GM21515 (cell line): Measurements from ENCODE around the gene PRCC.

Experiments used
- ATAC-seq: cut with Tn5 transposase; IDR thresholded peaks from one replicate; pipeline ENCODE4 v1.9.1; 2021; ENCODE audit not compliant: unreplicated experiment

The PRCC gene

DNA sequence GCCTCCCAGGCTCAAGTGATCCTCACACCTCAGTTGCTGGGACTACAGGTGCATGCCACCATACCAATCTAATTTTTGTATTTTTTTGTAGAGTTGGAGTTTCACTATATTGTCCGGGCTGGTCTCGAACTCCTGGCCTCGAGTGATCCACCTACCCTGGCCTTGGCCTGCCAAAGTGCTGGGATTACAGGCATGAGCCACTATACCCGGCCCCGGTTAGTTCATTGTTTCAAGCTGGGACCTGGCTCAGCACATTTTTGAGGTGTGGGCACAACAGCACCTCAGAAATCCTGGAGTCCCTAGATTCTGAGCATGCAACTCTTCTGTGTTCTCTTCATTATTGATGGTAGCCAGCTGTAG lies 28.0 kb downstream of the PRCC start:
- no peak for ATAC-seq

DNA sequence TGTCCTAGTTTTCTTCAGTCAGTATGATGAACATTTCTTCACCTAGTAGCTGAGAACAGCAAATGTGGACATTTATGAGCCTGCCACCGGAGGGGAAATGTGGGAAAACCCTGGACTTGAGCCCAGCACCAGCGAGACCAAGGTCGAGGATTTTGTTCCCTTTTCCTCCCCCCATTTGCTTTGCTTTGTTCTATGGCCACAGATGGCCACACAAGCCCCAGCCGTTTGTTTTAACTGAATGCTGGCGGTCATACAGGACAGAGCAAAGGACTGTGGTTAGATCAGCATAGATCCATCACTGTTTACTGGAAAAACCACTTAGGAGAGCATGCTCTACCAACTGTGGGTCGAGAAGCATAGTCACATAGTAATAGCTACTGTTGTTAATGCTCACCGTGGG lies 28.5 kb downstream of the PRCC start:
- no peak for ATAC-seq

DNA sequence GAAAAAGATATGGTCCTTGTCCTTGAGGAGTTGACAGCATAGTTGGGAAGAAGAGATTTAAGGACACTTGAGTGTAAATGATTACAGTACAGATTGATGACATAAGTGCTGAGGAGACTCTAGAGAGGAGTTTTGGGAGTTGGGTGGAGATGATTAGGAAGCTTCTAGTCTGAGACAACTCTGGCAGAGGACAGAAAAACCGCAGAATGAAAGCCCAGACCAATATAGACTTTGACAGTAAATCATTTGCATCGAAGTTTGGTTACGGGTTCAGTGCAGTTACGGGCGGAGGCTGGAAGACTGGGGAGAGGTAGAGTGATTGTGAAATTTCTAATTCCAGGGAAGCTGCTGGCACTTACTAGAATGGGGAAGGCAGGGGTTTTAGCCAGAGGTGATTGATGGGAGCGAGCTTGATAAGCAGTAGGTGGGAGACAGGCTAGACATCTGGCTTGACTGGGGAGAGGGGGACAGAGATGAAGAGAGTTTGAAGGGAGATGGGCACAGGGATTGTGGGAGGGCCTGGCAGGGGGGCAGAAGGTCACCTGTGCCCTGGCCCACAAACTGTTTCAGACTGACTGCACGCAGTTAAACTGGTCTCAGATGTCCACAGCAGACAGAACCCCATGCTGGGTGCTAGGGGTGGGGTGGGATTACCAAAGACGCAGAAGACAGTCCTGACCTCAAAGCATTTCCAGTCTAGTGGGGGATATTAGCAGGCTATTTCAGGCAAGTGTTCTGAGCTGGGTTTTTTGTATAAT lies 29.2 kb downstream of the PRCC start:
- no peak for ATAC-seq

DNA sequence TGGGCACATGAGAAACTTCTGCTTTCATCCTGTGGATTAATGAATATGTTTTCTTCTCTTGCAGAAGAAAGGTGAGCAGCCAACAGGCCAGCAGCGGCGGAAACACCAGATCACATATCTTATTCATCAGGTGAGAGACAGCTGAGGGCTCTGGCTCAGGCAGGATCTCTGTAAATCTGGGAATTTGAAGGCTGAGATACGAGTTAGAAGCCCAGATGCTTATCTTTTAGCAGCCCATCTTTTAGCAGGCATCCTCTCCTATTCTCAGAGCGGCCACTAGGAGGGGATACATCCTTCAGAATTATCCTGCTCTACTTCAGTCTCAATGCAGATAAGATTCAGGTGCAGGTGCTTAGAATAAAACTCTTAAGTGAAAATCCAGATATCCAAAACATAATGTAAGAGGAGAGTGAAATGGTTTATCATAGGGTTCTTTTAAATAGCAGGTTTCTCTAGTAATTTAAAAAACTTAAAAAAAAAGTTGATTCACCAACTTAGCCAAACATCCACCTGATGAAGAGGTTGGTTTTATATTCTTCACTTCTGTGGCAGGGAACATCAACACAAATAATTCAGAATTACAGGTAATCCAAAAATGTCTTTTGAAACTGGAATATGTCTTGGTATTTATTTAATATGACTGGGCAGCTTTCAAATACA lies 30.0 kb downstream of the PRCC start:
- no peak for ATAC-seq

DNA sequence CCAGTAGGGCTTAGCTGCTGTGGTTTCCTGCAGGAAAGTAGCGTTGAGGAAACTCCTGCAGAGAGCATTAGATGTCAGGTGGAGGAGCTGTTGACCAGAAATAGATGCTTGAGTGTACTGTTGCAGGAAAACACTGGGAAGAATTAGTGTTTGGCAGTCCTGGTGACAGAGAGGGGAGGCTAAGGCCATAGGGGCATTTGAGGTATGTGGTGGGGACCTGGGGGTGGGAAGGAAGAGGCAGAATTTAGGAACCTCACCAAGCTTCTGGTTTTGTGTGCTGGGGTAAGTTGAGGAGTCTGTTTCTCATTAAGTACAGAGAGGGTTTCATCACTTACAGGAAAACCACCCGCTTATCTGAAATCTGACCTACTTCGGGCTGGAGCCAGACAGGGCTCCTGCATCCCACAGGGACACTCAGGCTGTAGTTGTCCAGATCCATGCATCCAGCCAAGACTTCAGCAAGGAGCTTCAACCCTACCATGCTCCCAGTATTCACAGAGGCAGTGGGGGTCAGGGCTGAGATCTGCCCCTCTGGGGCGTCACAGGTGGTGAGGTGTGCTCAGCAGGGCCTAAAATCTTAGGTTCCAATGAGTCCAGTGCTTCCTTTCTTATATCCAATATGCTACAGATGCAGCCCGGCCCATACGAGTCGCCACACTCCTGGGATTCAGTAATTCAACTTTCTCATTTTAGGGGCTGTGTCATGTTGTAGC lies 34.2 kb downstream of the PRCC start:
- no peak for ATAC-seq

DNA sequence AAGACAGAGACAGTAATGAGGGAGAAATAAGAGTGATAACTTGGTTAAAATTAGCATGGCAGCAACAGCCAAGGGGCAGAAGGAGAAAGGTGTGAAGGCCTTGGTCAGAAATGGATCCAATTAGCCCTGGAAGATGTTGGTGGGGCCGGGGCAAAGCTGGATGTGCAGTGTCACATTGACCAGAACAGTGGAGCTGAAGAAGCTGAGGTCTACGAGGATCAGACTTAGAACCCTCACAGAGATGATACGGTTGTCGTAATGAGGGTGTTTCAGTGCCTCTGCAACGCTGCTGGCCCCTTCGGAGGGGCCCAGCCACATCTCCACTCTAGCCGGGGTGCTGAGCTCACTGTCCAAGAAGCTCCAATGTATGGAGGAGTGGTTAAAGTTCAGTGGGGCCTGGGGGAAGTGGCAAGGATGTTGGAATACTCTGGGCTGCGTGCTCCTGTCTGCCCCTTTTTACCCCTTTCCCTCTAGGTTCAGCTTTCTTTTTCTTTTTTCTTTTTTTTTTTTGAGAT lies 35.1 kb downstream of the PRCC start:
- ATAC-seq = no peak

DNA sequence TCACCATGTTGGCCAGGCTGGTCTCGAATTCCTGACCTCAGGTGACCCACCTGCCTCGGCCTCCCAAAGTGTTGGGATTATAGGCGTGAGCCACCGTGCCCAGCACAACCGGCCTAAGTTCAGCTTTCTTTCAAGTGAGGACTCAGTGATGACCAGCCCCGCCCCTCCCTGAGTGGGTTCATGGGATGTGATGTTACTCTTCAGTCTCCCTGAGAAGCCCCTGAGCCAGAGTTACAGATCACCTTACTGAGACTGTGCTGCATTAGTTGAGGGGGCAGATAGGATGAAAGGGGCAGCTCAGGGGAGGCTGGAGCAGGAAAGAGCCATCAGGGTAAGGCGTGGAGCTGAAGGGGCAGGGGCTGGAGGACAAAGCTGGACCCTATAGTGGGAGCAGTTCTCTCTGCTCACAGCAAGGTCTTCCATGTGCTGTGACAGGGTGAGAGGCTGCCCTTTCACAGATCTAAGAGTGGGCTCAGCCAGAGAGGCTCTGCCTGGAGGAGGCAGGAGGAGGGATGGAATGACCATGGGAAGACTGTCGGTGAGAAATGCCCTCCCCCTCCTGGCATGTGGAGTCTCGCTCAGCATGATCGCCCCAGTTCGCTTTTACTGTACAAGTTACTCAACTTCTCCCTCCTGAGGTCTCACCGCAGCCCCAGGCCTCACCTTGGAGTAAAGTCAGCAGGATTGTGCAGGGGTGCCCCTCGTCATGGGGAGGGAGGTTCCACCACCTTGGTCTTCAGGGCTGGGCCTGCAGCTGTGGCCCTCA lies 35.9 kb downstream of the PRCC start:
- no peak for ATAC-seq

DNA sequence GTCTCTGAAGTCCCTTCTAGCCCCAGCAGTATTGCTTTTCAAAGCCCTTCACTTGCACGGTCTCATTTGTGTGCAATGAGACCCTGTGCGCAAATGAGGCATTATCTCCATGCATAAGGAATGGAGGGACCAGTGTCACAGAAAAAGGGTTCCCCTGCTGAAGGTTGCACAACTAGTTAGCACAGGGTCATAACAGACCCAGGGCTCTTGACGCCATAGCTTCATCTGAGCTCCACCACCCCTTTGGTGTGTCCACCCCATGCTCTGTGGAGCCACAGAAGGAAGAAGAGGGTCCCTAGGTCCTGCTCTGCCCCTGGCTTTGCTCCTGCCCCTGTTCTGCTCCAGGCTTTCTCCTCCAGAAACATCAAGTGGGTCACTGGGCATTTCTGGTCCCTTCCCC lies 36.7 kb downstream of the PRCC start:
- no peak for ATAC-seq

DNA sequence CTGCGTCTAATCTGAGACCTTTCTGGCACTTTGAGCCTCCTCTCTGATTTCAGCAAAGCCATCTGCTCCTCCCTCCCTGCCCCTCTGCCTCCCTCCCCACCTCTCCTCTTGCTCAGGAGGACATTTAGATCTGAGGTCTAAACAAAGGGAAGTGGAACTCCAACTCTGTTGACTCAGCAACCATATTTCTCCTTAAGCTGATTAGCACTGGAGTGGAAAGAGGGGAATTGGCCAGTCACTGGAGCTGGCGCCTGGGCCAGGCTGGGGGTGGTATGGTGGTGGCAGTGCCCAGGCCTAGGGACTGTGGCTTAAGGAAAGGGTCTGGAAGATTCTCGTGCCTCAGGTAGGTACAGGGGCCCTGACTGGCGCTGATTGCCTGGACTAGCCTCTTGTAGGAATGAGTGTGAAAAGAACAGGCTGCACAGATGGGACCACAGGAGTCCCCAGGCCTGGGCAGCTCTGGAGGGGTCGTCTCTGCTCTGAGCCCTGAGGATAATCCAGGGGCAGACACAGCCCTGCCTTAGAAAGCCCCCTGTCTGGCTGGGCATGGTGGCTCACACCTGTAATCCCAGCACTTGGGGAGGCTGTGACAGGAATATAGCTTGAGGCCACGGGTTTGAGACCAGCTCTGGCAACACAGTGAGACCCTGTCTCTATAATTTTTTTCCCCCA lies 37.4 kb downstream of the PRCC start:
- no peak for ATAC-seq

DNA sequence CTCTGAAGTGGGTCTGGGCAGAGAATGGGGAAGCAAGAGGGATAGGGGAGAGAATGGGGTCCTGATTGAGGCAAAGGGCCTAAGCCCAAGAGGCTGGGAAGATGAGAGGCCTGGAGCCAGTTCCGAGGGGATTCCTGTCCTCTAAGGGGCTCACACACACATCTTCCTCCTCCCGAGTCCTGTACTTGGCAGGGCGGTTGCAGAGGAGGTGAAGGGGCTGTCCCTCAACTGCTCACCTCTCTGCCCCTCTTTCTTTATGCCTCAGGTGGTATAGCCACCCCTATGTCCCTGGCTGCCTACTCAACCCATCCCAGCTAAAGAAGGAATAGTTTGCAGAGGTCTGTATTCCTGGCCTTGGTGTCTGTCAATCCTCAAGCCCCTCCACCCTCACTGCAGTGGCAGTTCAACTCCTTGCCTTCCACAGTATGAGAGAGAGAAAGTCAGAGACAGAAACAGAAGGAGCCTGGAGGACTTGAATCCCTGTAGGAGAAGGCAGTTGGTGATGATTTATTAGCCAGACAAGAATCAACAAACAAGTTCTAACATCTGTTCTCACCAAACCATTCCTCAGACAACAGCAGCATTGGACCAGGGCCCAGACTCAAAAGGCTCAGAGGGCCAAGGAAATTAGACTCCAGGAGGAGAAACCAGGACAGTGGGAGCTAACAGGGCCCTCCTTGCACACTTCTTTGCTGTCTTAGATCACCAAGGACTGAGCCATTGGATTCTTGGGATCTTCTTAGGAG lies 38.6 kb downstream of the PRCC start:
- ATAC-seq = no peak

DNA sequence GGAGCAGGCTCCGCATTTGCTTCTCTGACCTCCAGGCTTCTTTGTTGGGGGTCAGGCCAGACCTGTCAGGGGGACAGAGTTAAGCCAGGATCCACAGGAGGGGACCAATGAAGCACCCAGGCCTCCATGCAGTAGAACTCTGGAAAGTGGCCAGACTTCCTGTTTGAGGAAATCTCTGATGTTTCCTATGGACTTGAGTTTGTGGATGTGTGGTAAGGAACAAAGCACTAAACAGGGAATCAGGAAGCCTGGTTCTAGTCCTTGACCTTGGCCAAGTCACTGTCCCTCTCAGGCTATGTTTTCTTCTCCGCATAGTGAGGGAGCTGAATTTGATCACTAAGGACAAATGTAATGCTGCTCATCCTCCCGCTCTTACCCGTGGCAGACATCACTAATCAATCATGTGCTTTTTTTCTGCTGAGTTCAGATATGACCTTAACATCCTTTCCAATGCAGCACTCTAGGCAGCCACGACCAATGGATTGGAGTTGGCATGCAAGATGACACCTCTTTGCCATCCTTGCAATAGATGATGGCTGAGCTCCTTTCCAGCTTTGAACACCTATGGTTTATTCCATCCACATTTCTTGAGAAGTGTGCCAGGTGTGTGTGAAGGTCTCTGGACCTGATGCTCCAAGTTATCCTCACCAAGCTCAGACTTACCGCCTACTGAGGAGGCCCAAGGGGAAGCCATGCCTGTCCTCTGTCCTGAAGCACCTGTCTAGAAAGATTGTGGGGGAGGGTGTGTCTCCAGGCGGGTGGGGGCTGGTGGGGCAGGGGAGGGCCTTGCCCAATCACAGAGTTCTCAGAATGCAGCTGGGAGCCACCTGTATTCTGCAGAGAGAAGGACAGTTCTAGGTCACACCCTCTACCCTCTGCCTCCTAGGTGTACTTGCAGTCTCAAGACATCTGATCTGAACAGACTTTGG lies 39.4 kb downstream of the PRCC start:
- no peak for ATAC-seq

DNA sequence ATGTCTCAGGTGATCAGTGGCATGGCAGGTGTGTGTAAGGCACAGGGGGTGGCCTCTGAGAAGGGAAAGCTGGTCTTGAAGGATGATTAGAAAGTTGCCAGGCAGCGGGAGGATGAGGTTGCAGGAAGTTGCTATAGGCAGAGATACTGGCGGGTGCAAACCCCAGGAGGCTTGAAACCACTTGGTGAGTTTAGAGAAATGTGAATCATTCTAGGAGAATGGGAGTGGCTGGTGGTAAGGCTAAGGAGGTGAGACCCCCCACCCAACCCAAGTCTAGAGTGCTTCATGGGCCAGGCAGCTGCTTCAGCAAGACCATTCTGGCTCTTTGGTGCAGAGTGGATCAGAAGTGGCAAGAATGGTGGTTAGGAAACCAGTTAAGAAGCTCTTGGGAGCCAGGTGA lies 40.3 kb downstream of the PRCC start:
- ATAC-seq = no peak

DNA sequence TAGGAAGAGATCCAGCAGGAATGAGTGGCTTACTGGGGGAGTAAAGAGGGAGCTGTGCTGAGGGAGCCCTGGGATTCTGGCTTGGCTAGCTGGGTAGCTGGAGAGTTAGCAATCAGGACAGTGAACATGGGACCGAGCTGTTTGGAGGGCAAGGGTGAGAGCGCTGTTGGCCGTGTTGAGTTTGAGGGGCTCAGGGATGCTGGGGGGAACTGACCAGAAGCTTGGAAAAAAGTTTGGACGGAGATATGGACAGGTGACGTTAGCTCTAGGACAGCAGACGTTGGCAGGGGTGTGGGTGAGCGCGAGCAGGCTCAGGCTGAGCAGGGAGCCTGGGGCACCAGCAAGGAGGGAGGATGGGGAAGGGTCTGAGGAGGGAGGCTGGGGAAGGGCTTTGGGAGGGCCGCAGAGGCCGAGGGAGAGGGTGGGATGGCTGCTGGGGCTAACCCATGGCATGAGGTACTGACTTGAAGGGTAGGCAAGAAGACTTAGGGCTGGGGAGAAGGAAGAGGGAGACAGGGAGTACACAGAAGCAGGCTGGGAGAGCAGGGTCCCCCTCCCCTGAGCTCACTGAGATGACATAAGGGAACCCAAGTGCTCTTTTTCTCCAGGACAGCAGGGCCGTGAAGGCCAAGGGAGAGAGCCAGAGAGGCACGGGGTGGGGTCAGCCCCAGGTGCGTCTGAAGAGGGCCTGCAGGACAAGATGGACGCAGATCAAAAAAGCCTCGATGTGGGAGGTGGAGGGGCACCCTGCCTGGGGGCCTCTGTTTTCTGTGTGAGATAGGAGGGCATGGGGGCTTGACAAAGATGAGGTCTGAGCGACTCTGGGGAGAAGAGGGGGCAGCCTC lies 41.1 kb downstream of the PRCC start:
- no peak for ATAC-seq

DNA sequence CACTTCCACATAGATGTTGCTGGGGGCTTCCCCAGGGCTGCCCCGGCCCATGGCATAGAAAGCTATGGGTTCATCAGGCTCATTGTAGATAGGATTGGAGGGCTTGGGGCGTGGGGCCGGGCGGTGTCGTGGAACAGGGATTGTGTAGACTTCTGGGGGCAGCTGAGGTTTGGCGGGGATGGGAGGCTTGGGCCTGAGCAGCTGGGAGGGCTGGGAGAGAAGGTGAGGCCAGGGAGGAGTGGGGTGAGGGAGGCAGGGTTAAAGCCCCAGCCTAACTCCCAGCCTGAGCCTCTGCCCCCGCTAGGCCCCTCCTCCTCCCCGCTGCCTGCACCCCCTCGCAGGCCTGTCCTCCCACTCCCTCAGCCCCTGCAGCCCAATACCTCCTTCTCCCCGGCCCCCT lies 41.9 kb downstream of the PRCC start:
- no peak for ATAC-seq

DNA sequence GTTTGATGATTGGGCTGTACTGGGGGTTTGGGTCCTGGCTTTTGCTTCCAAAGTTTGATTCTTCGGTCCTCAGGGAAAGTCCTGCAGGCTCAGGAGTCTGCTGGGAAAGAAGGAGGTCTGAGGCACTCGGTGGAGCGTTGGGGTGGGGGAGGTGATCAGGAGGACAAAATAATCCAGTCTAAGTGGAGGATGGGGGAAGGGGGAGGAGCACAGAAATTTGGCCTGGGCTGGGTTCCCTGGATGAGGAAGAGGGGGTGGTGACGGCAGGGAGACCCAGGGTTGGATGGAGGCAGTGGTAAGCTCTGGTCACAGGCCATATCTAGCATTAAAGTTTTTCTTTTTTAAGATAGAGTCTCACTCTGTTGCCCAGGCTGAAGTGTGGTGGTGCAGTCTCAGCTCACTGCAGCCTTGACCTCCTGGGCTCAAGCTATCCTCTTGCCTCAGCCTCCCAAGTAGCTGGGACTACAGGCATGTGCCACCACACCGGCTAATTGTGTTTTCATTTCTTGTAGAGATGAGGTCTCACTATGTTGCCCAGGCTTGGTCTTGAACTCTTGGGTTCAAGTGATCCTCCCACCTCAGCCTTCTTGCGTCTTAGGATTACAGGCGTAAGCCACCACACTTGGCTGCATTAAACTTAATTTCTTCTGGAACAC lies 42.5 kb downstream of the PRCC start:
- ATAC-seq = no peak

DNA sequence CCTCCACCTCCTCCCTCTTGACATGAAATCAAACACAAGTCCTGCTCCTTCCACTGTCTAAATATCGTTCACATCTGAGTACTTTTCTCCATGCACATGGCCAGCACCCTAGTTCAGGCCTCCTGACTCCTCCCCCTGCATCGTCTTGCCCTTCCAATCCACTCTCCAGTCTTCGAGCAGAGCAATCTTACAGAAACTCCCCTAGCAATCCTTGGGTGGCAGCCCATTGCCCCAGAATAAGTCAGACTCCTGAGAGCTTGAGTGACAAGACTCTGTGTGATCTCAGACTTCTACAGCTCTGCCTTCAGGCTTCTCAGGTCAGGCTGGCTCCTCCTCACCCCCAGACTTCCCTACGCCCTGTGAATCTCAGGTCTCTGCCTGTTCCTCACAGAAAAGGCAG lies 43.8 kb downstream of the PRCC start:
- no peak for ATAC-seq

DNA sequence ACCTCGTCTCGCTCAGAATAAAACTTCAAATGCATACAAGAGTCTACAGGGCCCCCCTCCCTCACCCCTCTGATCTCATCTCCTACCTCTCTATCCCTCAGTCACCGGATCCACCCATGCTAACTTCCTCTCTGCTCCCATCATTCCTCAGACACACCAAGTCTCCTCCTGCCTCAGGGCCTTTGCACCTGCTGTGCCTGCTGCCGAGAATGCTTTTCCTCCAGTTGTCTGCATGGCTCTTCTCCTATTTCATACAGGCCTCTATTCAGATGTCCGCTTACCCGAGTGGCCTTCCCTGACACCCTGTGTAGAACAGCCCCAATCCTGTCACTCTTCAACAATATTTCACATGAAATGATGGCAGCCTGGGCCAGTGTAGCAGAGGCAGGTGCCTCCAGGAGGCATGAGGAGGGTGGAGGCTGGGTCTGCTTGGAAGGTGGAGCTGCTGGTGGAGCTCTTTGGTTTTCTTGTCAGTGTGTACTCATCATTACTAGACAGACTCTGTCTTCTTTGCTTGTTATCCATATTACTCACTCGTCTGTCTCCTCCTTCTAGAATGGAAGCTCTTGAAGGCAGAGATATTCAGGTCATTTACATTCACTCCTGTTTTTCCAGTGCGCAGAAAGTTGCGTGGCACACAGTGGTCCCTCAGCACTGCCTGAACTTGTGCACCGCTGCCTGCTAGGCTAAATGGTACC lies 45.1 kb downstream of the PRCC start:
- ATAC-seq = no peak
